GM12875 (cell line): ENCODE data around the gene SPPL2B.
A peak's percentile ranks its signal among the peaks of the same experiment; 100 is the strongest.

Experiments used
- H3K4me3 ChIP-seq: one replicate; pipeline ENCODE4 v1.5.1; 2011; ENCODE audit warnings: low read depth, low read length, control low read depth
- TF ChIP-seq, protein P1 (sequence below): IDR thresholded peaks from 2 replicates; pipeline ENCODE4 v1.5.1; 2011; ENCODE audit warnings: low read depth, mild to moderate bottlenecking, control low read depth, inconsistent platforms, low read length, moderate library complexity, borderline replicate concordance; ENCODE audit not compliant: insufficient read depth

Gene SPPL2B

DNA sequence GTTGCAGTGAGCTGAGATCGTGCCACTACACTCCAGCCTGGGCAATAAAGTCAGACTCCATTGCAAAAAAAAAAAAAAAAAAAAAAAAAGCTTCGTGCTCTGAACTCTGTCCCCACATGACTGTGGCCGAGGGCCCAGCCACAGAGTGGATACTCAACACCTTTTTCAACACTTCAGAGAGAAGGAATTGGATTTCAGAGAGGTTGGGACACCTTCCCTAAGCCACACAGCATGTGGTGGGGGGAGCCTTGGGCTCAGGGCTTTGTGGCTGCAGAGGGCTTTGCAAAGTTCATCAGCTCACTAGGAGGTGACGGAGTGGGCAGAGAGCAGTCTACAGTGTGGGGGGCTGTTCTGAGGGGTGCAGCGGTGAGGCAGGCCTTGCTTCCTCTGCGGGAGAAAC, 9.6 kb upstream of the SPPL2B start:
- TF ChIP-seq, protein P1, sequence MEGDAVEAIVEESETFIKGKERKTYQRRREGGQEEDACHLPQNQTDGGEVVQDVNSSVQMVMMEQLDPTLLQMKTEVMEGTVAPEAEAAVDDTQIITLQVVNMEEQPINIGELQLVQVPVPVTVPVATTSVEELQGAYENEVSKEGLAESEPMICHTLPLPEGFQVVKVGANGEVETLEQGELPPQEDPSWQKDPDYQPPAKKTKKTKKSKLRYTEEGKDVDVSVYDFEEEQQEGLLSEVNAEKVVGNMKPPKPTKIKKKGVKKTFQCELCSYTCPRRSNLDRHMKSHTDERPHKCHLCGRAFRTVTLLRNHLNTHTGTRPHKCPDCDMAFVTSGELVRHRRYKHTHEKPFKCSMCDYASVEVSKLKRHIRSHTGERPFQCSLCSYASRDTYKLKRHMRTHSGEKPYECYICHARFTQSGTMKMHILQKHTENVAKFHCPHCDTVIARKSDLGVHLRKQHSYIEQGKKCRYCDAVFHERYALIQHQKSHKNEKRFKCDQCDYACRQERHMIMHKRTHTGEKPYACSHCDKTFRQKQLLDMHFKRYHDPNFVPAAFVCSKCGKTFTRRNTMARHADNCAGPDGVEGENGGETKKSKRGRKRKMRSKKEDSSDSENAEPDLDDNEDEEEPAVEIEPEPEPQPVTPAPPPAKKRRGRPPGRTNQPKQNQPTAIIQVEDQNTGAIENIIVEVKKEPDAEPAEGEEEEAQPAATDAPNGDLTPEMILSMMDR = no peak
- no peak overlapping the region for H3K4me3 ChIP-seq

DNA sequence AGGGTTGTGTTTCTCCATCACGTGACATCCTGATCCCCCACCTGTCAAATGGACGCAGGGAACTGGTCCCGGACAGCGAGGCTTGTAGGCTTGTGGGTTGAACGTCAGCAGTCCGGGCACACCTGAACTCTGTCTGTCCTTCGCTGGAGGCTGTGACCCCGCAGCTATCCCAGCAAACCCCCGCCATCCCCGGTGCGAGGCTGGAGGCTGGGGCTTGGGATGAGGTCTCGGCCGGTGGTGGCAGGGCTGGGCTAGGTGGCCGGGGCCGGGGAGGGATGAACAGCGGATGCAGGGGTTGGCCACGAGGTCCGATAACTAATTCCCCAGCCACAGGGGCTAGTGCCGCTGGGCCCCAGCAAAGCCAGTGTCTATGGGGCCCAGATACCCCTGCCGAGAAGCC, 8.9 kb upstream of the SPPL2B start:
- TF ChIP-seq, protein P1 = no peak
- no peak overlapping the region for H3K4me3 ChIP-seq

DNA sequence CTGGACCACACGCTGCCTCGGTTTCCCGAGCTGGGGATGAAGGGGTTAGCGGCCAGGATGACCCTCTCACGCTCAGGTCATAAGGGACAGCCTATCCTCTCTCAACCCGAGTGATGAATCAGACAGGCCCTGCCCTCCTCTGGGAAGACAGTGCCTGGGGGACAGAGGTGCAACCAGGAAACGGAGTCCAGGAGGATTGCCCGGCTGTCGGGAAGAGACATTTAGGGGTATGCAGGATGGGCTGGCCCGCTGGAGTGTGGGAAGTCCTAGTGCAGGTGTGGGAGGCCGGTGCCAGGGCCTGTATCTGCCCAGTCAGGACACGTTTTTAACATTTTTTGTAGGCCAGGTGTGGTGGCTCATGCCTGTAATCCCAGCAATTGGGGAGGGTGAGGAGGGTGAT, 8.4 kb upstream of the SPPL2B start:
- TF ChIP-seq, protein P1 = no peak

DNA sequence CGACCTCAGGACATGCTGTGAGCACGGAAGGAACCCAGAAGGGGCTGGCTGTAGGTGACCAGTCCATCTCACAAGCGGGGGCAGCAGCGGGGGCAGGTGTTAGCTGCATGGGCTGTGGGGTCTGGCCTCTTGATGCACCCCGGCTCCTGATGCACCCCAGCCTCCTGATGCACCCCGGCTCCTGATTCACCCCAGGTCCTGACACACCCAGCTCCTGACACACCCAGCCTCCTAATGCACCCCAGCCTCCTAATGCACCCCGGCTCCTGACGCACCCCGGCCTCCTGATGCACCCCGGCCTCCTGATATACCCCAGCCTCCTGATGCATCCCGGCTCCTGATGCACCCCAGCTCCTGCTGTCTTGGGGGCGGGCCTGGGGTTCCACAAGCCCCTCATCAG, 7.5 kb upstream of the SPPL2B start:
- TF ChIP-seq, protein P1 = no peak
- H3K4me3 ChIP-seq = no peak overlapping the region

More for the DNA sequence above, 8.4 kb upstream of the SPPL2B start:
- no peak overlapping the region for H3K4me3 ChIP-seq

DNA sequence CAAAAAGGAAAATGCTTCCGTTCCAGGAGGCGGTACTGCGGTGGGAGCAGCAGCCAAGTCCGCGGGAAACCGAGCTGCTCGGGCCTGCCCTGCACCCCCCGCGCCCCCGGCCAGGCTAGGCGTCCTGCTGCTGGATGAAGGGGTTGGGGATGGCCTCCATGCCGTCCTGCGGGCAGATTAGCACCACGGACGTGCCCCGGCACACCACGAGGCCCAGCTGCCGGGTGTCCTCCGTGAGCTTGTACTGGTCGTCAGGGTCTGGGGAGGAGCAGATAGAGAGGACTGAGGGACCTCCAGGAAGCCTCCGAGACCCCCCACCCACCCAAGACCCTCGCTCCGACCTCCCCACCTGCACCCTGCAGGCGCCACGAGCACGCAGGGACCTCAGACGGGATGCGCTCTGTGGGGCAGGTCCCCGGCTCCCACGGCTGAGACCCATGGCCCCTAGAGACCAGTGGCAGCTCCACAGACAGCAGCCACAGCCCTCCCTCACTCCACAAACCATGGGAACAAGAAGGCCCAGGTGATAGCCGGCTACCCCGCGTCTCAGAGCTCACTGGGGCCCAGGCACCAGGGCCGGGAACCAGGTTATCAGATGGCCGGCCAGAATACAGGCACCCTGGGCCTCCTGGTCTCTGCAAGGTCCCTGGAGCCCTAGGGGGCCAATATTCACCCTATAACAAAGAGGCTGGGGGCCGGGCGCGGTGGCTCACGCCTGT, 6.8 kb upstream of the SPPL2B start:
- TF ChIP-seq, protein P1 = no peak
- no peak overlapping the region for H3K4me3 ChIP-seq

DNA sequence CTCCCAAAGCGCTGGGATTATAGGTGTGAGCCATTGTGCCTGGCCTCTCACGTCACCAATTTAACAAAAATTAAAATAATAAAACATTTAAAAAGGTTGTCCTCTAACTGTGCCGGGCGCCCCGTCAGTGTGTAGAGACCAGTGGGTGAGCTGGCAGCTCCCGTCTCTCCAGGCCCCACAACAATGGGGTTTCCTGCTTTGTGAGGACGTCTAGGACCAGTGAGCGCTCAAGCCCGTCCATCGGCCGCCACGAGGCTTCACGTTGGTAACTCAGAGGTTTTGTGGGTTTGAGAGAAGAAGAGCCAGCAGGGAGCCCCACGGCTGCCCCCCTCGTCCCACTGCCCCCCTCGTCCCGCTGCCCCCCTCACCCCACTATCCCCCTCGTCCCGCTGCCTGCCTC, 4.8 kb upstream of the SPPL2B start:
- TF ChIP-seq, protein P1 = no peak
- H3K4me3 ChIP-seq = no peak overlapping the region

DNA sequence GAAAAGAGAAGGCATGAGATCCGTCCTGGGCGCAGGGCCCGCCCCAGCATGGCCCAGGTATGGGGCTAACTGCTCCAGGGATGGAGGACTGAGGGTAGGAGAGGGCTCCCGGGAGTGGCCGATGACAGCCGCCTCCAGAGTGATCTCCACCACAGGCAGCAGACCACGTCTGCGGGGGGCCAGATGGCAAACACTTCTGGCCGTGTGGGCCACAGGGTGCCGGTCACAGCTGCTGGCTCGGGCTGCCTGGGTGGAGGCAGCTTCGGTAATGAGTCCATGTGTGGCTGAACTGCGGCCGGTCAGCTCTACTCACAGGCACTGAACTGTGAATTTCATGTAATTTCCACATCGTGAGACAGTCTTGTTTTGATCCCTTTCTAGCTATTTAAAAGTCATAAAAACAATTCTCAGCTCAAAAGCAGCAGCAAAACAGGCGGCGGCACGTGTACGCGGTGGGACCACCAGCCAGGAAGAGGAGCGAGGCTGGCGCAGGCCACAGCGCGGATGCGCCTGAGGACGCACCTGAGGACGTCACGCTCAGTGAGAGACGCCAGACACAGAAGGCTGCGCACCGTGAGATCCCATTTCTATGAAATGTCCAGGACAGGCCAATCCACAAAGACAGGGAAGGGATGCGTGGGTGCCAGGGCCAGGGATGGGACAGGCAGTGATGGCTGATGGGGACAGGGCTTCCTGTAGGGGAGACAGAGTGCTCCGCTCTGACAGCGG, 4.1 kb upstream of the SPPL2B start:
- H3K4me3 ChIP-seq = peak overlapping the region; percentile 27
- TF ChIP-seq, protein P1 = no peak
